SK-N-SH treated with all-trans-retinoic acid at 6 μM for 48 hours (cell line): ENCODE measurements around the gene AFG3L2.

Experiments used
- ATAC-seq: fragments of 200-7000 bp; cut with Tn5 transposase; 3 replicates; pipeline ENCODE4 v1.9.1; 2020; ENCODE audit warnings: mild to moderate bottlenecking, moderate library complexity
- BACH2 ChIP-seq: fragments of 250-450 bp; sonication (Bioruptor Pico); IDR thresholded peaks from 2 replicates; pipeline ENCODE4 v1.9.0; 2021; ENCODE audit warnings: mild to moderate bottlenecking, borderline replicate concordance
- CREB5 ChIP-seq: fragments of 250-450 bp; sonication (Bioruptor Pico); IDR thresholded peaks from 2 replicates; pipeline ENCODE4 v1.5.1; 2020; ENCODE audit warnings: low read depth, mild to moderate bottlenecking, moderate library complexity
- CSDC2 ChIP-seq: fragments of 250-450 bp; sonication (Bioruptor Pico); IDR thresholded peaks from 2 replicates; pipeline ENCODE4 v1.5.0; 2020; ENCODE audit warnings: mild to moderate bottlenecking, moderate library complexity
- CSRNP3 ChIP-seq: fragments of 250-450 bp; sonication (Bioruptor Pico); IDR thresholded peaks from 2 replicates; pipeline ENCODE4 v1.5.1; 2021; ENCODE audit warnings: mild to moderate bottlenecking, moderate library complexity
- ESRRG ChIP-seq: fragments of 250-450 bp; sonication (Bioruptor Pico); IDR thresholded peaks from 2 replicates; pipeline ENCODE4 v1.6.1; 2021; ENCODE audit warnings: mild to moderate bottlenecking
- GLIS3 ChIP-seq: fragments of 250-450 bp; sonication (Bioruptor Pico); IDR thresholded peaks from 2 replicates; pipeline ENCODE4 v1.5.0; 2020; ENCODE audit warnings: mild to moderate bottlenecking, moderate library complexity
- ISL1 ChIP-seq: fragments of 250-450 bp; sonication (Bioruptor Pico); IDR thresholded peaks from 2 replicates; pipeline ENCODE4 v2.1.2; 2022; ENCODE audit warnings: mild to moderate bottlenecking, moderate library complexity
- OSR1 ChIP-seq: fragments of 250-450 bp; sonication (Bioruptor Pico); IDR thresholded peaks from 2 replicates; pipeline ENCODE4 v1.8.0; 2022; ENCODE audit warnings: moderate library complexity, mild to moderate bottlenecking, inconsistent platforms
- PATZ1 ChIP-seq: fragments of 250-450 bp; sonication (Bioruptor Pico); IDR thresholded peaks from 2 replicates; pipeline ENCODE4 v1.8.0; 2020; ENCODE audit warnings: mild to moderate bottlenecking, moderate library complexity, borderline replicate concordance
- POU6F1 ChIP-seq: fragments of 250-450 bp; sonication (Bioruptor Pico); IDR thresholded peaks from 2 replicates; pipeline ENCODE4 v1.8.0; 2021; ENCODE audit warnings: low read depth, mild to moderate bottlenecking, moderate library complexity, borderline replicate concordance
- PPARA ChIP-seq: fragments of 250-450 bp; sonication (Bioruptor Pico); IDR thresholded peaks from 2 replicates; pipeline ENCODE4 v1.5.0; 2020; ENCODE audit warnings: mild to moderate bottlenecking, borderline replicate concordance
- RARB ChIP-seq: fragments of 250-450 bp; sonication (Bioruptor Pico); IDR thresholded peaks from 2 replicates; pipeline ENCODE4 v1.8.0; 2021; ENCODE audit warnings: mild to moderate bottlenecking, moderate library complexity
- SNAI2 ChIP-seq: fragments of 250-450 bp; sonication (Bioruptor Pico); IDR thresholded peaks from 2 replicates; pipeline ENCODE4 v1.5.0; 2020; ENCODE audit warnings: mild to moderate bottlenecking, moderate library complexity
- TCF4 ChIP-seq: fragments of 250-450 bp; sonication (Bioruptor Pico); IDR thresholded peaks from 2 replicates; pipeline ENCODE4 v1.8.0; 2021; ENCODE audit warnings: mild to moderate bottlenecking, moderate library complexity, borderline replicate concordance
- TOX ChIP-seq: fragments of 250-450 bp; sonication (Bioruptor Pico); IDR thresholded peaks from 2 replicates; pipeline ENCODE4 v1.8.0; 2021; ENCODE audit warnings: mild to moderate bottlenecking, moderate library complexity, borderline replicate concordance
- TSHZ2 ChIP-seq: fragments of 250-450 bp; sonication (Bioruptor Pico); IDR thresholded peaks from 2 replicates; pipeline ENCODE4 v1.5.0; 2020; ENCODE audit warnings: mild to moderate bottlenecking, moderate library complexity
- ZFP3 ChIP-seq: fragments of 250-450 bp; sonication (Bioruptor Pico); IDR thresholded peaks from 2 replicates; pipeline ENCODE4 v1.5.0; 2020; ENCODE audit warnings: mild to moderate bottlenecking, moderate library complexity
- ZNF565 ChIP-seq: fragments of 450-650 bp; formaldehyde crosslinking; conservative IDR thresholded peaks from 2 replicates; pipeline ENCODE4 v1.5.0; 2020; ENCODE audit warnings: low read depth, mild to moderate bottlenecking, moderate library complexity
- ZNF8 ChIP-seq: fragments of 450-650 bp; formaldehyde crosslinking; IDR thresholded peaks from 2 replicates; pipeline ENCODE4 v1.5.0; 2020; ENCODE audit warnings: mild to moderate bottlenecking, moderate library complexity

Gene AFG3L2

GRCh38 chr18:12417687-12418086 lies 40.7 kb upstream of the AFG3L2 start:
- TF ChIP-seq GLIS3 (CRISPR knock-in tag) (no peak), ZNF565 (CRISPR knock-in tag) (no peak), CSRNP3 (no peak), PPARA (CRISPR knock-in tag) (no peak), TCF4 (CRISPR knock-in tag) (no peak), PATZ1 (no peak)

GRCh38 chr18:12416098-12416729 lies 39.2 kb upstream of the AFG3L2 start:
- no peak for TF ChIP-seq POU6F1 (CRISPR knock-in tag)
- no peak for TF ChIP-seq TSHZ2 (CRISPR knock-in tag)
- no peak for TF ChIP-seq ZNF8 (CRISPR knock-in tag)
- TF ChIP-seq BACH2 (CRISPR knock-in tag), result no peak
- no peak for TF ChIP-seq OSR1
- TF ChIP-seq ZNF565 (CRISPR knock-in tag), result no peak
- TF ChIP-seq CSDC2 (CRISPR knock-in tag), result no peak
- no peak for TF ChIP-seq CREB5 (CRISPR knock-in tag)
- no peak for TF ChIP-seq PATZ1
- no peak for TF ChIP-seq RARB (CRISPR knock-in tag)
- TF ChIP-seq SNAI2 (CRISPR knock-in tag), result no peak
- no peak for ATAC-seq

More at GRCh38 chr18:12417687-12418086, 40.7 kb upstream of the AFG3L2 start:
- no peak for ATAC-seq

- TF ChIP-seq BACH2 (CRISPR knock-in tag) (no peak), ESRRG (CRISPR knock-in tag) (no peak), CSDC2 (CRISPR knock-in tag) (no peak), TSHZ2 (CRISPR knock-in tag) (no peak), SNAI2 (CRISPR knock-in tag) (no peak), TCF4 (CRISPR knock-in tag) (no peak), CREB5 (CRISPR knock-in tag) (no peak), ZFP3 (CRISPR knock-in tag) (no peak), CSRNP3 (no peak), ISL1 (CRISPR knock-in tag) (no peak), TOX (CRISPR knock-in tag) (no peak)
- ATAC-seq, result no peak
Measured at GRCh38 chr18:12411456-12411855, 34.4 kb upstream of the AFG3L2 start.
